PC-9 (cell line): ENCODE data around the gene TMCC1. TPM values are rescaled to one million over a fixed set of nuclear protein-coding genes. Genes with fewer than 3 reads are reported as not detected.
A peak's percentile ranks its signal among the peaks of the same experiment; 100 is the strongest.

Experiments used
- BruUV-seq: library from RNA; stranded (reverse); fragments of 400-500 nt; replicated peaks from 2 replicates; lab custom pipeline; 2021; lab: Mats Ljungman, UMichigan
- CTCF ChIA-PET: fragments of 300-600 bp; sonication (Branson Sonifier 250); formaldehyde crosslinking; loops from one replicate; lab custom pipeline; 2022; ENCODE audit warnings: antibody characterized with exemption; lab: Charles Lee
- POLR2A ChIA-PET: fragments of 300-600 bp; sonication (Branson Sonifier 250); formaldehyde crosslinking; loops from one replicate; lab custom pipeline; 2022; ENCODE audit warnings: antibody characterized with exemption; ENCODE audit not compliant: unreplicated experiment; lab: Charles Lee
- DNase-seq, 2 experiments: peaks; one replicate each; pipeline versions ENCODE4 v3.0.0 to v3.0.0-alpha.2; 2015 to 2022; ENCODE audit warnings: mixed read lengths in 1 of 2
- H2AFZ ChIP-seq: fragments of 200-600 bp; sonication (generic); 2 replicates; pipeline ENCODE4 v1.8.1; 2017; ENCODE audit warnings: antibody characterized with exemption
- H3F3A ChIP-seq: fragments of 200-600 bp; sonication (generic); 2 replicates; pipeline ENCODE4 v1.8.1; 2017; ENCODE audit warnings: antibody characterized with exemption, mild to moderate bottlenecking, low read depth; ENCODE audit not compliant: insufficient read depth
- H3K27ac ChIP-seq: fragments of 200-600 bp; sonication (generic); 2 replicates; pipeline ENCODE4 v1.6.1; 2016; ENCODE audit warnings: mixed run types
- H3K27me3 ChIP-seq: fragments of 200-600 bp; sonication (generic); 2 replicates; pipeline ENCODE4 v1.6.1; 2016; ENCODE audit warnings: low read depth, mixed run types; ENCODE audit not compliant: insufficient read depth
- H3K36me3 ChIP-seq: fragments of 200-600 bp; sonication (generic); 2 replicates; pipeline ENCODE4 v1.6.1; 2016; ENCODE audit warnings: low read depth, mixed run types
- H3K4me1 ChIP-seq: fragments of 200-600 bp; sonication (generic); replicated peaks from 2 replicates; pipeline ENCODE4 v1.6.1; 2016; ENCODE audit warnings: mixed run types; ENCODE audit not compliant: insufficient read depth
- H3K4me2 ChIP-seq: fragments of 200-600 bp; sonication (generic); 2 replicates; pipeline ENCODE4 v1.6.1; 2017; ENCODE audit warnings: mixed run types
- H3K4me3 ChIP-seq: fragments of 200-600 bp; sonication (generic); 2 replicates; pipeline ENCODE4 v1.6.1; 2016; ENCODE audit warnings: mixed run types
- H3K79me2 ChIP-seq: fragments of 200-600 bp; sonication (generic); 2 replicates; pipeline ENCODE4 v1.6.1; 2017; ENCODE audit warnings: low read depth, mixed run types
- H3K9me2 ChIP-seq: fragments of 200-600 bp; sonication (generic); 2 replicates; pipeline ENCODE4 v1.8.1; 2017; ENCODE audit warnings: mild to moderate bottlenecking; ENCODE audit not compliant: insufficient read depth
- H3K9me3 ChIP-seq: fragments of 200-600 bp; sonication (generic); 2 replicates; pipeline ENCODE4 v1.8.1; 2016; ENCODE audit warnings: low read depth; ENCODE audit not compliant: insufficient read depth
- H4K20me1 ChIP-seq: fragments of 200-600 bp; sonication (generic); 2 replicates; pipeline ENCODE4 v1.8.1; 2017; ENCODE audit not compliant: insufficient read depth
- CTCF ChIP-seq: fragments of 200-600 bp; sonication (generic); conservative IDR thresholded peaks from 2 replicates; pipeline ENCODE4 v1.6.1; 2017; ENCODE audit warnings: mixed run types, antibody characterized with exemption, mild to moderate bottlenecking, moderate library complexity
- EZH2 ChIP-seq: fragments of 200-600 bp; sonication (generic); IDR thresholded peaks from 2 replicates; pipeline ENCODE4 v1.8.0; 2017; ENCODE audit warnings: antibody characterized with exemption, low read depth
- intact Hi-C: fragments of 100-400 bp; cut with micrococcal nuclease; formaldehyde crosslinking; loops from one replicate; pipeline ENCODE4 v1.10.0; 2022; ENCODE audit not compliant: unreplicated experiment
- total RNA-seq: library from RNA; stranded (reverse); gene quantifications from 2 replicates; pipeline ENCODE4 v1.2.3, GENCODE V29; 2021

The TMCC1 gene
- total RNA-seq, 1 experiment from 2014 or later, result 41.4 TPM

DNA sequence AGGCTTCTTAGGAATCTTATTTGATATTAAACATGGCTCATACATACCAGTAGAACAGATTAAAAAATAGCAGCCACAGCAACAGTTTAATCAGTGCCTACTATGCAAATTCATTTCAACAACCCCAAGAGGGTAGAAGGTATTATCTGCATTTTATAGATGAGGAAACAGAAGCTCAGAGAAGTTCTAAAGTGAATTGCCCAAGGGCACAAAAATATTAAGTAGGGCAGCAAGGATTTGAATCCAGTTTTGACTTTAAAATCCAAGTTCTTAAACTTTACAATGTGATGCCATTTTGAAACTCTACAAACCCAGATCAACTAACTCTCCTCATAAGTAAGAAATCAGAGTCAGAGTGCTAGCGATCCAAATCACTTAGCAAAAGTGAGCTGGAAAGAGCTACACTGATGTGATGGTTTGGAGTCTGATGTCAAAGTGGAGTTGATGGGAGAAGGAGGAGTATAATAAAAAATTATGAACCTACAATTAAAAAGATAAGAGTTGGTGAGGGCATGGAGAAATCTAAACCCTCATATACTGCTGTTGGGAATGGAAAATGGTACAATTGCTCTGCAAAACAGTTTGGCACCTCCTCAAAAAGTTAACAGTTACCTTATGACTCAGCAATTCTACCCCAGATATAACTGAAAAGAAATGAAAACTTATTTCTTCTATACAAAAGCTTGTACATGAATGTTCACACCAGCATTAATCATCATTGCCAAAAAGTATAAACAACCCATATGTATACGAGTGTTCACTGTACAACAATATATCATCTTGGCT lies 236.1 kb downstream of the TMCC1 start:
- H3K9me3 ChIP-seq, result no peaks in the 10 kb centered on the region
- TF ChIP-seq CTCF, result no peak
- TF ChIP-seq EZH2, result no peak
- no peaks in the 10 kb centered on the region for H3K9me2 ChIP-seq
- peaks cover 37% of the 10 kb centered on the region for H3F3A ChIP-seq
- peak overlapping the region; percentile 31 for H3K4me2 ChIP-seq
- no peak for DNase-seq
- intact Hi-C loops, result no loop called here
- peaks cover 48% of the 10 kb centered on the region; the same call in 1 of the 2 replicates for H3K36me3 ChIP-seq
- no peaks in the 10 kb centered on the region for H3K27me3 ChIP-seq
- H3K79me2 ChIP-seq, result peaks cover 89% of the 10 kb centered on the region
- H3K4me1 ChIP-seq, result peaks cover 84% of the 10 kb centered on the region
- POLR2A ChIA-PET, result interaction anchor here (0.7 kb wide), 1 partner anchor 438 kb away, joined by 6 read pairs; no protein-coding TSS in a partner anchor
- H4K20me1 ChIP-seq, result no peaks in the 10 kb centered on the region
- H3K4me3 ChIP-seq, result no peak overlapping the region
- no peak overlapping the region for H2AFZ ChIP-seq
- no TSS peak for BruUV-seq
- CTCF ChIA-PET, result interaction anchor here (0.5 to 0.6 kb wide), 2 partner anchors 290 to 377 kb away, joined by 3 to 5 read pairs; no protein-coding TSS in a partner anchor
- H3K27ac ChIP-seq, result peak overlapping the region; percentile 64

DNA sequence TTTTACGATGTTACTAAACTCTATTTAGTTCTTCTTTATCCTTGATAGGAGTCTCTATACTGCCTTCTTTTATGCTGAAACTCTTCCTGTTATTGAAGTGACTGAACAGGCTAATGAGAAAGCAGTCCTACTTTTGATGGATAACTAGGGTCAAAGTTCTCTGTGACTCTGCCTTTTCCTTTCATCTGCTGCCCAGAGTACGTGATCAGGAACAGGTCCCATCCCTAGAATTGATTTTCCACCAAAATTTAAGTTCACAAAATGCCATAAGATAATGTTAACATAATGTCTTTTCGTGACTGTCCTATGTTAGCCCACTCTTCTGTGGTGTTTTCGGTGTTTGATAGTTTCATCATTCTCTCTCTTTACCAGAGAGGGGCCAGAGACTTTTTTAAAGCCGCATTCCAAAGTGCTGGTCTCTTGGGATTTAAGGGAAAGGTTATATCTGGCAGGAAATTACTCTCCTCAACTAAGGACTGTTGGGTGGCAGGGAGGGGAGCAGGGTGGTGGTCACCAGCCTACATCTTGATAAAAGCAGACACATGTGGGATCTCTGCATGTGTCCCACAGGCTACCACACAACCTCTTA lies 236.8 kb downstream of the TMCC1 start:
- intact Hi-C loops, result no loop called here
- Histone ChIP-seq H3K27me3 (no peaks in the 10 kb centered on the region), H3K4me3 (no peak overlapping the region), H3K9me2 (no peaks in the 10 kb centered on the region), H4K20me1 (no peaks in the 10 kb centered on the region), H3K4me2 (peak overlapping the region; percentile 31), H3K36me3 (peaks cover 48% of the 10 kb centered on the region; the same call in 1 of the 2 replicates), H3K27ac (peak overlapping the region; percentile 64), H3K9me3 (no peaks in the 10 kb centered on the region), H3K4me1 (peaks cover 84% of the 10 kb centered on the region), H3F3A (peaks cover 37% of the 10 kb centered on the region), H2AFZ (no peak overlapping the region), H3K79me2 (peaks cover 84% of the 10 kb centered on the region)
- POLR2A ChIA-PET, result no interaction called here
- DNase-seq, result no peak
- TF ChIP-seq EZH2, result no peak
- no peak for TF ChIP-seq CTCF
- CTCF ChIA-PET, result no interaction called here
- BruUV-seq, result no TSS peak

GRCh38 chr3:129655291-129655700 lies 238.2 kb downstream of the TMCC1 start:
- H3F3A ChIP-seq, result peaks cover 37% of the 10 kb centered on the region
- no peak for DNase-seq
- H3K36me3 ChIP-seq, result peaks cover 45% of the 10 kb centered on the region; the same call in 1 of the 2 replicates
- H3K4me3 ChIP-seq, result no peak overlapping the region
- H2AFZ ChIP-seq, result no peak overlapping the region
- intact Hi-C loops, result no loop called here
- TF ChIP-seq EZH2 (no peak), CTCF (no peak)
- POLR2A ChIA-PET, result no interaction called here
- no peaks in the 10 kb centered on the region for H3K27me3 ChIP-seq
- no peaks in the 10 kb centered on the region for H3K9me2 ChIP-seq
- H3K4me1 ChIP-seq, result peaks cover 84% of the 10 kb centered on the region
- no peaks in the 10 kb centered on the region for H3K9me3 ChIP-seq
- no peak overlapping the region for H3K4me2 ChIP-seq
- H4K20me1 ChIP-seq, result no peaks in the 10 kb centered on the region
- peaks cover 80% of the 10 kb centered on the region for H3K79me2 ChIP-seq
- no peak overlapping the region for H3K27ac ChIP-seq
- no TSS peak for BruUV-seq
- CTCF ChIA-PET, result interaction anchor here (0.7 kb wide), 1 partner anchor 10 kb away, joined by 4 read pairs; no protein-coding TSS in a partner anchor
